Posterior cingulate gyrus (tissue), 11 donors: ENCODE measurements around the gene ARID3C.

Source experiments
- DNase-seq, 10 donors: peaks; one replicate each; pipeline versions ENCODE4 v3.0.0 to v3.0.0-alpha.2; 2020 to 2021; ENCODE audit warnings: mixed read lengths in 3 of 10
- intact Hi-C: fragments of 100-400 bp; cut with DNase I; formaldehyde crosslinking; loops from one replicate; pipeline ENCODE4 v1.15.1; 2023

Gene ARID3C

GRCh38 chr9:34582787-34583186 is 46.1 kb downstream of the ARID3C start:
- intact Hi-C loops: no loop called here
- no peak for DNase-seq

DNA sequence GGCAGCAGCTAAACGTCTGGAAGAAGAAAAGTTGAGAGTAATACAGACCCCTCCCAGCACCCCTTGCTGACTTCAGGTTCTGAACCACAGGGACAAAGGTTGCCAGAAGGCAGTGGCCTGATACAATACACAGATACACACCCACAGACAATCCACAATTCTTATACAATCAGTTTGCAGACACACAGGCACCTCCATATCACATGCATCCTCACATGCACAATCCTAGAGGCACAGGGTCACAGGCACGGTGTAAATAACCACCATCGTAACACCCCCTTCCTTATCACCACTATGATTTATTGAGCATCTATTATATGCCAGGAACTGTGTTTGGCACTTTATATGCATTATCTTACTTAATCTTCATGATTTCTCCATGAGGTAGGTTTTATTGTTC is 47.5 kb downstream of the ARID3C start:
- intact Hi-C loops: no loop called here
- DNase-seq: no peak

DNA sequence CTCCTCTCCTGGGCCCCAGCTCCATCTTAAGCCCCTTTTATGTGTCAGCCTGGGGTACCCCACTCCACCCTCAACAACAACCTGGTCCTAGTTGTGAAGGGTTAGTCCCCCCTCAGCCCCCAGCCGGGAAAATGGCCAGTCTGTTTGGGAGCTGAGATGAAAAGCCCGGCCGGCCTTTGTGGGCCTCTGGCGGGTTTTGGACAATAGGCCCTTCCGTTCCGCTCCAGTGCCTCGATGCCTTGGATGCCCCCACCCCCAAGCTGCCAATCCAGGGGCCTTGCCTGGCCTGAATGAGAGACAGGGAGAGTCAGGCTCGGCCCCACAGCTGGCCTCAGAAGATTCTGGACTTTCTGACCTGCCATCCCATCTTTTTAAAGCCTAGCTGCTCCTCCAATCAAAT is 48.5 kb downstream of the ARID3C start:
- intact Hi-C loops: no loop called here
- DNase-seq: peak in 4 of 10 donors; percentile 27 to 86 (median 32)

DNA sequence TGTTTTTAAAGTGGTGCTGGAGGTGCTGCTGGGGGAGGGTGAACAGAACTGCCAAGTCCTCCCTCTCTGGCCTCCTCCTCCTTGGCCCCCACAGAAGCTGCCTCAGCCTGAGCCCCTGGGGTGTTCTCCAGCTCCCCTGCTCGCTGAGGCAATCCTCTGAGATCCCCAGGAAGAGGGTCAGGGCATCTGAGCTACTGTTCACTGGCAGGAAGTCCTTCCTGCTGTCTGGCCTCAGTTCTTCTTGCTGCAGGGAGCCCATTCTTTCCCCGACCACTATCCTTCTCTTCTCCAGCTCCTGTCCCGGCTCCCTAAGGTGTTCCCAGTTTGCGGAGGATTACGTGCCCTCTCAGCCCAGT is 49.1 kb downstream of the ARID3C start:
- peak in 1 of 10 donors; percentile 61 for DNase-seq
- intact Hi-C loops: no loop called here

- DNase-seq: peak in 2 of 10 donors; percentile 35 to 59
- intact Hi-C loops: no loop called here
These were observed 49.6 kb downstream of the ARID3C start for GRCh38 chr9:34579104-34579807.

DNA sequence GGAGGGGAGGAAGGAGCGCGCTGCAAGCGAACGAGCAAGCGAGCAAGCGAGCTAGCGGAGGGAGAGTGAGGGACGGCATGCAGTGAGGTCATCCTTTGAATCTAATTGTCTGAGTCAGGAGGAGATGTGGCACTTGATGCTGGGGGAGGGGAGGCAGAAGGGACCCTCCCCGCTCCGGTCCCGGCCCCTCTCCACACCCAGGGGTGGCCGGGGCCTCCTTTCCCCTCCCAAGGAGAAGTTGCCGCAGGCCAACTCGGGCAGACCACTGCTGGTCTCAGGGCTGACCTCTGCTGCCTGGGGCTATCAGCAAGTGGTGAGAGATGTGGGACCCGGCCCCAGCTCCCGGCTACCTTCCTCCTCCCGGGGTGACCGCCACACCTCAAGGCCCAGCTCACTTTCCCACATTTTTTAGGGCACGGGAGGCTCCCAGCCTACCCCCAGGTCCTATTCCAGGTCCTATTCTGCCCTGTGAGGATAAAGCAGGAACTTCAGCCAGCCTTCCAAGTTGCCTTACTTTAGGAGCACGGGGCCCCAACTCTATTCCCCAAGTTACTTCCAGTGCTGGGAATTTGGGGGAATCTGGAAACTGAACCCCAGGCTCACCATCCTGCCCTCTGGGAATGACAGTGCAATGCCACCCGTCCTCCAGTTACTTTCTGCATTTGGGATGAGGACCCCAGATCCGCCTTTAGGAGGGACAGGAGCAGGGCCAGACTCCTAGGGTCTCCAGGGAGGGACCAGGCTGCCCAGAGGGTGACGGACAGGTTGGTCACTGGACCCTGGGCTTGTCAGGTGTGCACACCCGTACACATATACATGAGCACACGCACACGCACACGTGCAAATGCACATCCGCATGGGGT is 50.4 kb downstream of the ARID3C start:
- intact Hi-C loops: no loop called here
- peak in 3 of 10 donors; percentile 28 to 90 (median 77) for DNase-seq

GRCh38 chr9:34577400-34578240 is 51.2 kb downstream of the ARID3C start:
- peak in 2 of 10 donors; percentile 76 to 77 for DNase-seq
- intact Hi-C loops: no loop called here

DNA sequence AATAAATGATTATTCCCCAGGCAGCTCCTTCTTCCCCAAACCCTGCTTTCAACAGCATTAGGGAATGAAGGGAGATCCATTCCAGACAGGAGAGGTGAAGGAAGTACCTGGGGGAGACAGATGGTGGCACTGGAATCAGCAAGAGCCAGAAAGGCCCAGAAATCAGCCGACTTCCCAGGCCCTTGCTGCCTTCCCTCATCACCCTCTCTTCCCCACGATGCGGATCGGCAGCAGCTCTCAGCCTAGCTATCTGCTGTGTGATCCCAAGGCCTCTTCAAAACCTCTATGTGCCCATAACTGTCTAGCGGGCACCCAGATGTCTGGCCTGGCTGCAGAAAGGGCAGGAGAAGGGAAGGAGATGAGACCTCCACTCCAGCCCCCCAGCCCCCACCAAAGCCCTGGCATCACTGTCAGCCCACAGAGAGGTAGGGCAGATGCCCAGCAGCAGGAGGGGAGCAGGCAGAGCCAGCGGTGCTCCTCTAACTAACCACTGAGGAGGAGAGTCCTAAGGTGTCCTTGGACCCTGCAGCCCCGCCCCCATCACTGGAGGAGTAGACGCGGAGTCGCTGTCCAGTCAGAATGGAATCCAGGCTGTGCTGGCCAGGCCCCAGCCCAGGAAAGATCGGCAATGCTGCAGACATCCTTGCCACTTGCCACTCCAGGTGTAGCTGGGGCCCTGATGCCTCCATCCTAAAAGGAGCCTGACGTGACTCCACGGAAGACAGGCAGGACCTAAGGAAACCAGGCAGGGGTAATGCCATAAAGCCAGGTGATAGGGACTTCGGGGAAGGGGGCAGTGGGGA is 52.1 kb downstream of the ARID3C start:
- peak in 1 of 10 donors; percentile 44 for DNase-seq
- intact Hi-C loops: no loop called here

- intact Hi-C loops: no loop called here
- DNase-seq: no peak
These were observed 52.8 kb downstream of the ARID3C start for GRCh38 chr9:34575862-34576596.

DNA sequence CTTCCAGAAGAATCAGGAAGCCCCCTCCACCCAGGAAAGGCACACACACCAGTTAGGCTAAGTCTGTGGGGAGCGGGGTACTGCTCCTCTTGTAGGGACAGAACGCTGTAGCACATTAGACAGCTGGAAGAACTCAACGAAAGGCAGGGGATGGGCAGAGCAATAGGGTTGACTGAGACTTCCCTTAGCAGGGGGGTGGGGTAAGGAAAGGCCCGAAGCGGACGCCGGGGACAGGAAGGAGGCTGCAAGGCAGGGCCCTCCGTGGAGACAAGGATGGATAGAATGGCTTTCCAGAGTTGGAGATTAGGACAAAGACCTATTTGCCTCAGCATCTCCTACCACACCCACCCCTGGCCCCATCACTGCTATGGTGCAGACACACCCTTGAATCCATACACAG is 53.6 kb downstream of the ARID3C start:
- intact Hi-C loops: no loop called here
- no peak for DNase-seq

- intact Hi-C loops: no loop called here
- peak in 1 of 10 donors; percentile 0 for DNase-seq
These were observed 54.3 kb downstream of the ARID3C start for GRCh38 chr9:34574571-34574970.

- no peak for DNase-seq
- intact Hi-C loops: no loop called here
These were observed 55.1 kb downstream of the ARID3C start for GRCh38 chr9:34573599-34574325.

DNA sequence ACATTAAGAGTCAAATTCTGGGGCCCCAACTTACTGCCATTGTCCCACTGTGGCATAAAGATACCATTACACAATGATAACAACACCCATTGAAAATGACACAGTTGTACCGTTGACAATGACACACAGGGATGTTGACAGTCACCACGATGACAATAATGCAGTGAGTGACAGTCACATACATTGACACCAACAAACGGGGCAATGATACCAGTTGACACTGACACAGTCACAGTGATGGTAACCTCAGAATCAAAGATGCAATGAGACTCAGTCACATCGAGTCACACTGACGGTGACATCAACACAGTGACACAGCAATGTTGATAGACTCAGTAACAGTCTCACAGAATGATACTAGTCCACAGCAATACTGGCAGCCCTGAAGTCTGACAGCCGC is 56.2 kb downstream of the ARID3C start:
- intact Hi-C loops: no loop called here
- DNase-seq: no peak

DNA sequence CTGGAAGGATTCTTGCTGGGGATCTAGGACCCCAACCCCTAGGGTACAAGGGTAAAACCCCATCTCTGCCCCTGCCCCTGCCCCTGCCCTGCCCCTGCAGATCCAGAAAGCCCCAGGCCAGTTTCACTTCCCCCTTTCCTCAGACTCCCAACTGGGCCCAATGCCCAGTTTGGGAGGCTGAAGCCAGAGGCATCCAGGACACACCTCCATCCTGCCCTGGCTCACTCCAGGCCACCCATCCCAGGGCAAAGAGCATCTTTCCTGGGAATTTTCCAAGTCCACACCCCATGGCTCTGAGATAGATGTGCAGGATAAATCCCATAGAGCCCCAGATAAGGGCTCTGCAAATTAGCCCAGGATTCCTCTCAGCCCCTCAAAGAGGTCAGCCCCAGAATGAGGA is 56.8 kb downstream of the ARID3C start:
- no peak for DNase-seq
- intact Hi-C loops: no loop called here

GRCh38 chr9:34571481-34571810 is 57.4 kb downstream of the ARID3C start:
- intact Hi-C loops: no loop called here
- no peak for DNase-seq
